Stimulated activated CD8-positive, alpha-beta memory T cell treated with anti-CD3 and anti-CD28 coated beads, Interleukin-15, amount 100 ng/mL, for 1 hour (primary cell): Measurements from ENCODE around the gene AKNA.
A peak's percentile ranks its signal among the peaks of the same experiment; 100 is the strongest.

Experiments used
- DNase-seq: peaks from one replicate; pipeline ENCODE4 v3.0.0-alpha.2; 2020; ENCODE audit warnings: low read depth

Gene AKNA

GRCh38 chr9:114304416-114305188, 83.2 kb downstream of the AKNA start:
- no peak for DNase-seq

DNA sequence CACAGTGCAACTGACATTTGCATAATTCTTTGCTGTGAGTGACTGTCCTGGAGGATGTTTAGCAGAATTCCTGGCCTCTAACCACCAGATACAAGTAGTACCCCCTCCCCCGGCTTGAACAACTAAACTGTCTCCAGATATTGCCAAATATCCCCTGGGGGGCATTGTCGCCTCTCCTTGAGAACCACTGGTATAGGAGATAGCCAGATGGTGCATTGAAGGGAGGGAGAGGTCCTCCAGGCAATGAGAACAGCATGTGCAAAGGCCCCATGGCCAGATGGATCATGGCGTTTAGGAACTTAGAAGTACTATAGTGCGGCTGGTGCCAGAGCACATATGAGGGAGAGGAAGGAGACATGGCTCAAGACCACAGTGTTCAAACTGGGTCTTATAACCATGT, 83.8 kb downstream of the AKNA start:
- DNase-seq: no peak

- no peak for DNase-seq
These were observed 84.2 kb downstream of the AKNA start for GRCh38 chr9:114303571-114303970.

GRCh38 chr9:114302727-114303126, 85.1 kb downstream of the AKNA start:
- DNase-seq: no peak

DNA sequence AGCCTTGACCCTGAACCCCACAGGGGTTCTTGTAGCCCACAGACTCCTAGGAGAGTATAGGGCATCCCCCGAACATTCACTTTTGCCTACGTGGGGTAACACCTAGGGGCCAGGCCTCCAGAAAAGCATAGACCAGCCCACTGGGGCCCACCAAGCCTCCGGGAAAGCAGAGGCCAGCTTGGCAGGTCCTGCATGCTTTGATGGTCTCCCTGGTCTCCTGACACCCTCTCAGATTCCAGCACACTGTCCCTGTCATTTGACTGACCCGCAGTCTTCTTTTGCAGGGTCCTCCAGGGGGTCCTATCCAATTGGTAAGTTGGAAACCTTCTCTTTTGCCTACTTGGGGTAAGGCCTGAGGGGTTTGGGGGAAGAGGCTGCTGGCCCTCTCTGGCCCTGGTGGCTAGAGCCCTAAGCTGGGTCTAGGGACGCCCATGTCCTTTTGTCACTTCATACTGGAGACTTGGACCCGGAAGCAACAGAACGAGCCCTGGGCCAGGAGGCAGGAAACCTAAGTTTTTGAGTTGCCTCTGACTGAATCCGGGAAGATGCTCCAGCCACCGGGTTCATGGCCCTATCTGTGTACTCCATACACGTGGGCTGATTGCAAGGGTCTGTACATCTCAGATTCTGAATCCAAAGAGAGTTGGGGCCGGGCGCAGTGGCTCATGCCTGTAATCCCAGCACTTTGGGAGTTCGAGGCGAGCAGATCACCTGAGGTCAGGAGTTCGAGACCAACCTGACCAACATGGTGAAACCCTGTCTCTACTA, 85.8 kb downstream of the AKNA start:
- no peak for DNase-seq

DNA sequence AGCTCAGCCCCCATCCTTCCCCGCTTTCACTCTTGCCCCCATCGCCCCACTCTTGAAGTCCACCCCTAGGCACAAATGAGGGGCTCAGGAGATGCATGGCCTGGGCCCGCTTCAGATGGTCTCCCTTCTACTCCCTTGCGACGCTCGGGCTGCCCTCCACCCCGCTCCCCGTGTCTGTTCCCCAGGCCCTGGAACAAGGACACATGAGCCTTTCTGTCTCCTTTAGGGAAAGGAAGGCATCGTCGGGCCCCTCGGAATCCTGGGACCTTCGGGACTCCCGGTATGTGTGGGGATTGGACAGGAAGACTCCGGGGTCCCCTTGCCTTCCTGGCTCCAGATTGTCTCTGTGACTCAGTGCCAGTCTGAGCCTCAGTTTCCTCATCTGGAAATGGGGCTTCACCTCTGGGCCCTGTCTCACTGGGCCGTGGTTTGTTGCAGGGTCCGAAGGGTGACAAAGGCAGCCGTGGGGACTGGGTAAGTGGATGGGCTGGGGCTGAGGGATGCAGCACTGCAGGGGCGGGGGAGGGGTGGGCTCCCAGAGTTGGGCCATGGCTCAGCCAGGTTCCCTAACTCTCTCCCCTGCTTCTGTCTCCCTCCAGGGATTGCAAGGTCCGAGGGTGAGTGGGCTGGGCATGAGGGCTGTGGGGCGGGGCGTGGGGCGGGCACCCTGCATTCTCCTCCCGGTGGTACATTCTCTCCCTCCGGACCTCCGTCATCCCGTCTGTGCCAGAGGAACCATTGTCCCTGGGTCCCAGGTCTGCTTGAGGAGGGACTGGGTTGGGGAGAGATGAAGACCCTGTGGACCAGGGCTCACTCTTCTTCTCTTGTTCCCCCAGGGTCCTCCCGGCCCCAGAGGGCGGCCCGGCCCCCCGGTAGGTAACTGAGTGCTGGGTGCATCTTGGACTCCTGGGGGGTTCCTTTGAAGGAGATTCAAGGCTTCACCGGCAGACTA, 86.7 kb downstream of the AKNA start:
- no peak for DNase-seq

- DNase-seq: no peak
These were observed 87.5 kb downstream of the AKNA start for GRCh38 chr9:114300153-114300845.

DNA sequence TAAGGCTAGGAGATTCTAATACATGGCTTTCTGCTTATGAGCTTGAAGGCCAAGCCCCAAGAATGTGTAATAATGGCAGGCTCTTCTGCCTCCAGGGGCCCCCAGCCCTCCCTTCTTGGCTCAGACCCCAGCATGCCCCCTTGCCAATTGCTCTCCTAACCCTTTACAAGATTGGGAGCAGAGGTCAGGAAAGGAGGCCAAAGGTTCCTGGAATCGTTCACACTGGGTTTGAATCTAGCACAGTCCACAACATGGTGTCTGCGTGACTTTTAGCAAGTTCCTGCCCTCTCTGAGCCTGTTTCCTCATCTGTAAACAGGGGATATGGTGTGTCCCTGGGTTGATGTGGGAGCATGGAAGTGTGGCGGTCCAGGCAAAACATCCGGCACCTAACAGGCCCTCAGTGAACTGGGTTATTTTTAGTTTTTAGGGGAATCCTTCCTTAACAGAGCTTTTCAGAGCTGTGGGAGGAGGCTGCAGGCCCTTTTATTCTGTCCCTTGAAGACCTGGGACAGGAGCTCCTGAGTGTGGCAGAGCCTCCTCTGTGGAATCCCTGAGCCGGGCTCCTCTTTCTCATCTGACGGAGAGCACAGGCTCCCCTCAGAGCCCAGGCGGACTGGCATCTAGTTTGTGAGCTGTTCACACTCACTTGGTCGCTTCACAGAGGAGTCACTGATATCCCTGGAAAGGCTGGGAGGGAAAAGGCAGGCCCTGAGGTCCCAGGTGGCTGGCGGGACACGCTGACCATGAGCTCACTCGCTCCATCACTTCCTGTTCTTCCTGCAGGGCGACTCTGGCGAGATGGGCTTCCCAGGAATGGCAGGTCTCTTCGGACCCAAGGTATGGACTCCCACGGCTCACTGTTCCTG, 88.3 kb downstream of the AKNA start:
- DNase-seq: no peak

DNA sequence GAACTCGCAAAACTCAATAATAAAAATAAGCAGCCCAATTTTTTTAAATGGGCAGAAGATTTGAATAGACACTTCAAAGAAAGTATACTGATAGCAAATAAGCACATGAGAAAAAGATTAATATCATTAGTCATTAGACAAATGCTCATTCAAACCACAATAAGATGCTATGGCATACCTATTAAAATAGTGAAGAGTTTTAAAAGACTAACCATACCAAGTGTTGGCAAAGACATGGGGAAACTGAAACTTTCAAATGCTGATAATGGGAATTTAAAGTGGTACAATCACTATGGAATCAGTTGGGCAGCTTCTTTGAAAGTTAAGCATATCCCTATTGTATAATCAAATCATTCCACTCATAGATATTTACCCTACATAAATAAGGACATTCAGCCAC, 91.4 kb downstream of the AKNA start:
- DNase-seq: no peak

GRCh38 chr9:114294664-114295063, 93.1 kb downstream of the AKNA start:
- no peak for DNase-seq

- DNase-seq: no peak
These were observed 95.7 kb downstream of the AKNA start for GRCh38 chr9:114291886-114292590.

DNA sequence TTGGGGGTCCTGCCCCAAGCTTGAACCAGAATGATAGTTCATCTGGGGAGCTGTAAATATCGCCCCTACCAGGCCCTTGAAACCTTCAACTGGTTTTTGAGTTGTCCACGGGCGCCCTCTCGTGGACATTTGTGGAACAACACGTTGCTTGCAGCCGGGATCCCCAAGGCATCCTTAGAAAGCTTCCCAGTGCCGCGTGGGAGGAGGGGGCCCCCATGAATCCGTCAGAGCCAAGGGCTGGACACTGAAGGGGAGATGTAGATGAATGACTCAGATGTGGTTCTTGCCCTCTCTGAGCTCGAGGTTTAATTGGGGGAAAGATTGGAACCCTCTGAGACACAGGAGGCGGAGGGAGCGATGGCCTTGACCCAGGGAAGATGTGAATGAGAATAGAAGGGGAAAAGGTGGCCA, 96.7 kb downstream of the AKNA start:
- DNase-seq: peak; percentile 58

DNA sequence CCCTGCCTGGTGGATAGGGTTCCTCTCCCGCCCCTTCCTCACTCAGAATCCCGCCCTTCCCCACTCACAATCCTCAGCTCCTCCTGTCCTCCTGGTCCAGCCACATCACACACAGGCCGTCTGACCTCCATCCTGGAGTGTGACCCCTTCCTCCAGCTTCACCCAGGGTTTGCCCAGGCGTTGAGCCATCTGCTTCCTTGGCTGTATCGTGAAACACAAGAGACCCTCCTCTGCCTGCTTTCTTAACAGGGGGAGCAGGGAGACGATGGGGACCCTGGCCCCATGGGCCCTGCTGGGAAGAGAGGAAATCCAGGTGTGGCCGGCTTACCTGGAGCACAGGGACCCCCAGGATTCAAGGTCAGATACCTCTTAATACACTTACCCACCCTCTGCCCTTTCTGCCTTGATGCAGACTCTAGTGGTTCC, 97.2 kb downstream of the AKNA start:
- no peak for DNase-seq

DNA sequence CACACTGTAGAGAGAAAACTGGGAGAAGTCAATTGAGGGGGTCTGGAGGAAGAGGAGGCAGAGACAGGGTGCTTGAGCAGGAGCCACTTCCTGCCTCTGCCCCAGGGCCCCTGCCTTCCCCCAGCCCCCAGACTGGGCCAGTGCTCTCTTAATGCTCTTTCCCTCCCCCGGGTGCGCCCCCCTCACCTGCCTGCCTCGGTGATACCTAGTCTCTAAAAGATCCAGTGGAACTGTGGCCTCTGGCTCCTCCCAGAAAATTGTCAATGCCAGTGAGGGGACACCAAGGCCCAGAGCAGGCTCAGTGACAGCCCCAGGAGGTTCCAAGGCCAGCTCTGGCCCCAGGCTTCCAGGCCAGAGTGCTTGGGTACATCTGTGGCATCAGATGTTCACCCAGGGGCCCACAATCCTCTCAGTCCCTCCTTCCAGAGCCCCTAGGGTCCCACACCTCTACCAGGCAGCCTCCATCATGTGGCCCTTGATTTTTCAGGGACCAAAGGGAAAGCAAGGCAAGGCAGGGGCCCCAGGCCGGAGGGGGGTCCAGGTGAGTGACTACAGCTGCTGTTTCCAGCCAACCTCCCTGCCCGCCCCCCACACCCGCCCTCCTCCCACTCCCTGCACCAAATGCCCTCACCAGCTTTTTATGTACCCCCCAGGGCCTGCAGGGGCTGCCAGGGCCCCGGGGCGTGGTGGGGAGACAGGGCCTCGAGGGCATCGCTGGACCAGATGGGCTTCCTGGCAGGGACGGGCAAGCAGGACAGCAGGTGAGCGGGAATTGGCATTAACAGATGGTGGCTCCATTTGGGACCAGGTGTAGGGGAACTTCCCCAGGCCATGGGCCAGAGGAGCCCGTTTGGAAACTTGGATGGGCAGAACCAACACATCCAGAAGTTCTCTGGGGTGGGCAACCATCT, 98.0 kb downstream of the AKNA start:
- no peak for DNase-seq

GRCh38 chr9:114289106-114289505, 98.7 kb downstream of the AKNA start:
- DNase-seq: no peak

DNA sequence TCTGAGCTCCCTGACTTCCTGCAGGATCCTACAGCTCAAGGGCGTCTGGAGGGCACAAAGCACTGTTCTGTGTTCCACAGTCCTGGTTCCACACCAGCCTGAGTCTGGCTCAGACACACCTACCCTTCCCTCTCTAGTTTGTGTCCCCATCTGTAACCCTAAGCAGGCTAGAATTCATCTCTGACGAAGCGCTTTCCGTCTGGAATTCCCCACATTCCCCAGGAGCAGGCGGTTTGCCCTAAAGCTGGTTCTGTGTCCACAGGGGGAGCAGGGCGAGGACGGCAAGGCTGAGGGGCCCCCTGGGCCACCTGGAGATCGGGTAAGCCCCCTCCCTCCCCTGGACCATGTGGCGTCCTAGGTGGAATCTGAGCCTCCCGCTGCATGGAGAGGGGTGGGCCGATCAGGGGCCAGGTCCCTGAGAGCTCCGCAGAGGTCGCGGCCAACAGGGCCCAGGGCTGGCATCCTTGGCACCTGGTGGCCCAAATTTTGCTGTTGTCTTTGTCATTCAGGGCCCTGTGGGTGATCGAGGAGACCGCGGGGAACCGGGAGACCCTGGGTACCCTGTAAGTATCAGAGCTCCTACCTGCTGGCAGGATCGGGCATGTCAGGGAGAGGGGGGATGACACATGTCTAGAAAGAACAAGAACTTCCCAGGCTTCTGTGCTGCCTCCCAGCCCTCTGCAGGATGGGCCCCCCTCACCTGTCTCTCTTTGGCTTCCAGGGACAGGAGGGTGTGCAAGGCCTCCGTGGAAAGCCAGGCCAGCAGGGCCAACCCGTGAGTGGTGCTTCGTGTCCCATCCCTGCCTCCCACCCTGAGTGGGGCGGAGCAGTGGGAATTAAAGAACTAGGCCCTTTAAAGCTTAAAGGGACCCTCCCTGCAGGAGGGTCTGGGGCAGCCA, 99.3 kb downstream of the AKNA start:
- DNase-seq: no peak

- DNase-seq: no peak
These were observed 100.0 kb downstream of the AKNA start for GRCh38 chr9:114287763-114288192.
